HEK293T (cell line): Measurements from ENCODE around the gene CXCL5.

Experiments used
- BHLHE40 ChIP-seq: fragments of 450-650 bp; IDR thresholded peaks from 2 replicates; pipeline ENCODE4 v1.6.1; 2016; ENCODE audit warnings: mild to moderate bottlenecking, moderate library complexity, borderline replicate concordance
- SUZ12 ChIP-seq: fragments of 450-650 bp; IDR thresholded peaks from 2 replicates; pipeline ENCODE4 v1.6.1; 2016; ENCODE audit warnings: mild to moderate bottlenecking
- ZNF384 ChIP-seq: fragments of 450-650 bp; IDR thresholded peaks from 2 replicates; pipeline ENCODE4 v1.6.1; 2016

GRCh38 chr4:73967866-73968265 is 30.6 kb downstream of the CXCL5 start:
- no peak for TF ChIP-seq SUZ12
- no peak for TF ChIP-seq BHLHE40
- no peak for TF ChIP-seq ZNF384
